HPDE6-E6E7 (cell line): ENCODE results near the gene GRID2.

Experiments used
- DNase-seq: peaks from one replicate; pipeline ENCODE4 v3.0.0; 2011; ENCODE audit warnings: missing footprints; ENCODE audit errors: extremely low spot score

The GRID2 gene

DNA sequence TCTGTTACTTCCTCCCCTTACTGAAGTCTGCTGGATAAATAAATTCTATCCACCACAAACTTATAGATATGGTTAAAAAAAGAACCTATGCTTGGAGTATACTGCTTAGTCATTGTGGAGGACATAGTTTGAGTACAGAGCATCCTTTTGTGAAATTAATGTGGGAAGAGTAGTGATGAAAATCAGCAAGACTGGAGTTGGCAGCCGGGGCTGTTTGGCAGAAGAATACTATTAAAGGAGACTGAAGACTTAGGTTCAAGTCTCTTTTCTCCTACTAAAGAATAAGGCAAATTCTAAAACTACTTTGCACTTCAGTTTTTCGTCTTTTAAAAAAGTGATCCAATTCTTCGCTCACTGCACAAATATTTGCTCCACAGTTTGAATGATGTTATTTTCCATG is 1198.2 kb downstream of the GRID2 start:
- DNase-seq, result no peak

DNA sequence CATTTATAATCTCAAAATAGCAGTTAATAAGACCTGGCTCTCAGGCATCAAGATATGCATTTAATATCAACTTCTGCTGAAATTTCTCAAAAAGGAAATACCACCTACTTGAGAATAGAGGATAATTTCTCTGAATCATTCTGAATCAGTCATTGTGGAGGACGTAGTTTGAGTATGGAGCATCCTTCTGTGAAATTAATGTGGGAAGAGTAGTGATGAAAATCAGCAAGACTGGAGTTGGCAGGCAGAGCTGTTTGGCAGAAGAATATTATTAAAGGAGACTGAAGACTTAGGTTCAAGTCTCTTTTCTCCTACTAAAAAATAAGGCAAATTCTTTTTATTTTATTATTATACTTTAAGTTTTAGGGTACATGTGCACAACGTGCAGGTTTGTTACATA is 1199.2 kb downstream of the GRID2 start:
- no peak for DNase-seq

DNA sequence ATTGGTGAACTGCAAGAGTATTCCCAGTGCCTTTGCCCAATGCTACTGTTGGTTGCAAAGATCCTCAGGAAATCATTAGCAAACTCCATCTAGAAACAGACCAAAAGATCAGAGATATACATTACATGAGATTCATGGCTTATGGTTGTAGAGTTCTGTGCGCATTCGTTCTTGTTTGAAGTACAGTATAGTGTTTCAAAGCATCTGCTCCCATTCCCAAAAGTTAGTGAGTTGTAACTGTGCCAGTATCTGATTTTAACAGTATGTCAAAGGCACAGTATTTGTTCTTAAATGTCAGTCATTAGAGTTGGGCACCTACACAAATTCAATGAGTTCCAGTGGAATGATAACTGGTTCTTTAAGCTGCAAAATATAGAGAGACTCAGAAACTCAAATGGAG is 1210.1 kb downstream of the GRID2 start:
- no peak for DNase-seq

DNA sequence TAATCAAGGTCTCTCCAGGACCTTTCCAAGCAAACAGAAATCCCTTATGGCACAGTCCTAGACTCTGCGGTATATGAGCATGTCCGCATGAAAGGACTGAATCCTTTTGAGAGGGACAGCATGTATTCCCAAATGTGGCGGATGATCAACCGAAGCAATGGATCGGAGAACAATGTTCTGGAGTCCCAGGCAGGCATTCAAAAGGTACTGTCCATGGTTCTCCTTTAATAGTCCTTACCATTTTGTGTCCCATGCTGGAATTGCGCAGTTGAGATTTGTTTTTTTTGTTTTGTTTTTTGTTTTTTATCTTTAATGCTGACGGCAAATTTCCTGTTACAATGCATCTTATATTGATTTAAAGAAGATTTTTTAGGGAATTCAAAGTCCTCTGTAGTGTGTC is 1211.4 kb downstream of the GRID2 start:
- no peak for DNase-seq

DNA sequence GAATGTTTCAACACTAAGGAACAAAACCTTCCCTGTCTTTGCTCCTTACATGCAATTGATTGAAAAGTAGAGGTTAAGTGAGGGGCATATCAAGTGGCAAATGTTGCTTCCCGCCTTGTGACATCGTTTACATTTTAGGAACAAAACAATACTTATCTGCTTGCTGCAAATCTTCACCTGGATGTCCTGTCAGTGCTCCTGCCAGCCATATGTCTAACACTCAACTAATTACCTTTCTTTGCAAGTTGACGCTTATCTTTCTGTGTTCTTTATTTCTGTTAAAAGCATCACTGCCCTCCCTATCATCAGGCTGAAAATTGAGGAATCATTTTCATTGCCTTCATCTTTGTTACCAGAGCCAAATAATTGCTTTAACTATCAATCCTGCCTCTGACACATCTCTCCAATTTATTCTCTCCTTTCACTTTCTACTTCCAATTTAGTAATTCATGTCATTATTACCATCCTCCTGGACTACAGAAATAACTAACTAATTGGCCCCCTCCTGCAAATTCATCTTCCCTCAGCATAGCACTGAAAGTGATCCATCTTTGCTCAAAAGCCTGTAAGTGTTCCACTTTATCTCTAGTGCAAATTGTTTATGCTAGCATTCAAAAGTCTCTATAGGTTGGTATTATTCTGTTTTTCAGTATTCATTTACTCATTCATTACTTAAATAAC is 1226.1 kb downstream of the GRID2 start:
- no peak for DNase-seq

DNA sequence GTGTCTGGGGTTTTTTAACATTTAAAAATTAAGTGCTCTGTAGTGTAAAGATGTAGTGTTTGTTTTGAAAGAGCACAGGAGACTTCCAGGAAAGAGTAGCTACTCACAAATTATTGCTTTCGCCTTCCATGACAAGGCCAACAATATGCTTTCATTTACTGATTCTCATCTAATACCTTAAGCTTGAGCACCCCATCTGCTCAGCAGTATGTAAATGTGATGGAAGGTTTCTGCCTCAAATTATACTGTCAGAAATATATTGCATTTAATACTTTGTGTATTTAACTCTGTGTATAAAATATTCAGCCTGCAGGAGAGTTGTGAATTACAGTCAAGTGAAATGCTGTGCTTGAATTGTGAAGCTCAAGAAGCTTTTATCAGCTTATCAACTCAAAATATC is 1228.5 kb downstream of the GRID2 start:
- no peak for DNase-seq

DNA sequence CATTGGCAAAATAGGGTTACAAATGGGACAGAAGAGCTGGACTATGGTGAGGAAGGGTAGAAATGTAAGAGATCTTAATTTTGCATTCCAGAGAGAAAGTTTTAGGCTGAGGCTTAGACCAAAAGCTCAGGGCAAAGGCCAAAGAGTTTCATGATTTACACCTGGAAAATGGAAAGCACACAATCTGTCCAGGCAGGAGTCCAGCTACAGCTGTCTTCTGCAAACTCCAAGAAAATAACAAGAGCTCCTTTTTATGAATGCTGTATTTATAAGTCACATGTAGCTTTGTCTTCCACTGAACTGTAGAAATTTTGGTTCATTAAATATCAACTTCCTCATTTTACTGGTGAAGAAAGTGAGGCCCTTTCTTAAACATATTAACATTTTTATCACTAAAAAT is 1236.8 kb downstream of the GRID2 start:
- no peak for DNase-seq

DNA sequence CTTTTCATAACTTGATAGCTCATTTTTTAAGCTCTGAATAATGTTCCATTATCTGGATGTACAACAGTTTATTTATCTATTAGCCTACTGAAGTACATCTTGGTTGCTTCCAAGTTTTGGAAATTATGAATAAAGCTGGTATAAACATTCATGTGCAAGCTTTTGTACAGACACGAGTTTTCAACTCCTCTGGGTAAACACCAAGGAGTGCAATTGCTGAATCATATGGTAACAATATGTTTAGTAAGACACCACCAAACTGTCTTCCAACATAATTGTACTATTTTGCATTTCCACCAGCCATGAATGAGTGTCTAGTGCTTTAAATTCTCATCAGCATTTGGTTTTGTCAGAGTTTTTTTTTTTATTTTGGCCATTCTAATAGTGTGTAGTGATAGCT is 1258.1 kb downstream of the GRID2 start:
- no peak for DNase-seq

DNA sequence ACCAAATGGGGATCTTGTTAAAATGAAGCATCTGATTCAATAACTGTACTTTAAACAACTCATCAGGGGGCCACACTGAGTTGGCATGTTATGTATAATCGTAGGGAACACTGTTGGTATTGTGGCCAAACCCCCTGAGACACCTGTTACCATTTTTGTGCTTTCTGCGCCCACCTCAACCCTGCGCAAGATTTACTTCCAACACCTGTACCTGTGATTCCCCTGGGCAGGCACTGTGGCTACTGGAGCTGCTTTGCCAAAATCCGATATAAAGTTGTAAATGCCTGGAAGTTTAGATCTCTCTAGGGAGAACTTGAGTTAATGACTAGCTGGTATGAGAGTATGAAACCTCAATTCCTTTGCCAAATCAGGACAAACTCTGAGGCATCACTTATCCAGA is 1265.0 kb downstream of the GRID2 start:
- DNase-seq, result no peak

DNA sequence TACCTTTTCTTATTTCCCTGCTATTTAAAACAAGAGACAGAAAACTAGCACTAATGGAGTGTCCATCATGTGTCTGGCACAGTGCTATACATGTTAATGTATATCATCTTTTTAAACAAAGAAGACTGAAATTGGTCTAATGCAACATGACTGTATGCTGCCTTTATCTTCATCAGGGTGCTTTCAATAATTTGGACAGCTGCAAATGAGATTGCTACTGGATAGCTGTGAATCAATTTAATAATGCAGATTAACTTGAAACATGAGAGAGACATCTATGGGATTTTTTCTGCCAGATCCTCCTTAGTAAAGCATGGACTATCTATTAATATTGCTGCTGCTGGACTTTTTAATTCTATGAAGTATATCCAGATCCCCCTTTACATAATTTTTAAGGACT is 1269.5 kb downstream of the GRID2 start:
- no peak for DNase-seq

DNA sequence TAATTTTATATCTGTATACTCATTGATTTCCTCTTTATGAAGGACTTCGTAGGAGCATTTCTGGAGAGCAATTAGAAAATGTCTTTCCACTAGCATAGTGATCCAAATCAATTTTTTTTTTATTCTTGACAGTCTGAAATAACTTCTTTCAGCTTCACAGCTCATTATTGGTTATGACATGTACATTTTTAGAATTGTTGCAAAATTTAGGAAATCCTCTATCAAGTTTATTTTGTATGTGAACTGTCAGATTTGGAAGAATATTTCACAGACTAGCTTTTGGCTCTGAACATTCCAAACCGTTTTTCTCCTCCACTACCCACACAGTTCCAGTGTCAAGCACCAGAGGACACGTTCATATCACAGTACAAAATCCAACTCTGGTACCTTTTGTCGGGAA is 1275.2 kb downstream of the GRID2 start:
- no peak for DNase-seq

DNA sequence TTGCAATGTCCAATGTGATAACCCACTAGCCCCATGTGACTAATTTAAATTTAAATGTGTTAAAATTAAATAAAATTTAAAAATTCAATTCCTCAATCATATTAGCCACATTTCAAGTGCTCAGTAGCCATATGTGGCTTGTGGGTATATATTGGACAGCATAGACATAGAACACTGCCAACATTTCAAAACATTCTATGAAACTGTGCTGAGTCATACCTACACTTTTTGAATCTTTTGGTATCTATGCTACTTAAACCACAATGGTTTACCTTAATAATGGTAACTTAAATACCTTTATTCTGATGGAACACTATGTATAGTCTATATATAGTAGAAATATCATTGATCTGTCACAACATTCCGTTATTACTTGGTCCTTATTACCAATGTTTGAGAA is 1301.4 kb downstream of the GRID2 start:
- DNase-seq, result no peak

DNA sequence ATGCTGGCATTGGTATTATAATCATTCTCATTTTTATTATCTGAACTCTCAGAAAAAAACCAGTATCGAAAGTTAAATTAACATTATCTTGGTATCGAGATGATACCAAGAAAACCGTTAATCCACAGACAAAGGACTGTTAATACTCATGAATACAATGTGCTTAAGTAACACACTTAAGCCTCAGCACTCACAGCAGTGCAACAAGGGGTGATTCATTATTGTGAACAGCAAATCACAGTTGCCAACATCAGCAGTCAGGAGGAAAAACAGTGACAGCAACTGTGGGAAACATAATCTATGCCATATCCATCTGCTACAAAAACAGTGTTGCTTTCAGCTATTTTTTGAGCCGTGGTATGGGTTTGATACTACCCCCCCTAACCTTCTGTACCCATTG is 1313.8 kb downstream of the GRID2 start:
- no peak for DNase-seq

DNA sequence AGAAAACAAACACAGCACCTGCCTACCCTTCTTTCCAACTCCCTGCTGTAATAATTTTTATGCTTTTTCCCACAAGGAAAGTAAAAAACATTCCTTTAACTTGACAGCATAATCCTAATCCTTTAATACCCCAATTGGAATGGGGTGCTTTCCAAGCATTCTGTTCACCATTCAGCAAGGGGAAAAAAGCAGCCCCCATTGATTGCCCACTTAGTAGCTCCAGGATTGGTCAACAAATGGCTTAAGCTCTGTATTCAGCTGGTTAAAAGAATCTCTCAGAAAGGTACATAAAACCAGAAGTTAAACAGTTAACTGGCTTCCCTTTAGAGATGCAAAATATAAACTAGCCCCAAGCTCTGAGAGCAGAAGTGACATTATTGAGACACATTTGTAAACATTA is 1330.0 kb downstream of the GRID2 start:
- DNase-seq, result no peak

DNA sequence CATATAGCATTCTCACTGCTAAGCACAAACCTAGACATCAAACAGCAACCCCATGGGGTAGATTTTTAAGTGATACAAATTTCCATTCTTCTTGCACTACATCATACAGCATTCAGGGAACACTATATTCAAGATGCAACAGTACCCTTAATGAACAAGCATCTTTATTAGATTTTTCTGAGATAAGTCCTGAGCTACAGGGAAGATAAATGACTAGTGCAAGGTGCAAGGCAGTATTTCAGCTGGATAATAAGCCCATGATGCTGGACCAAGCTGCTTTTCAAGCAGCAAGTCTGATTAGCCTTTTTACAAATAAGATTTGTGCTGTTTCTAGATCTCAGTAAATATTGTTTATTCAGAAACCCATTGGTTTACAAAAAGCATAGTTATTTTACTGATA is 1332.2 kb downstream of the GRID2 start:
- no peak for DNase-seq

DNA sequence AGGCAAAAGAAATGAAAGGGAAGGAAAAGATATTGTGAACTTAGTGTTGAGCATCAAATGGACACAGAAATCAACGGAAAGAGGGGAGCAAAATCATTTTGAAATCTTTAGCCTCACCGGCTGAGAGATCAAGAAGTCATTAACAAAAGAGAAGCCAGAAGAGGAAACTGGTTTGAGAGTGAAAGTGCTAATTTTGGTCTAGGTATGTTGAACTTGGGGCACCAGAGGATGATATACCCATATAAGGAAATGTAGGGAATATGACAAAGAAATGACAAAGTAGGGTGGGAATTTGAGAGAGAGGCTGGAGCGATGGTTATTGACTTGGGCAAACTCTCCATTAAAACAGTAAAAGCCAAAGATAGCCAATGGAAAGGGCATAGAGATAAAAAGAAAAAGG is 1341.4 kb downstream of the GRID2 start:
- DNase-seq, result no peak

DNA sequence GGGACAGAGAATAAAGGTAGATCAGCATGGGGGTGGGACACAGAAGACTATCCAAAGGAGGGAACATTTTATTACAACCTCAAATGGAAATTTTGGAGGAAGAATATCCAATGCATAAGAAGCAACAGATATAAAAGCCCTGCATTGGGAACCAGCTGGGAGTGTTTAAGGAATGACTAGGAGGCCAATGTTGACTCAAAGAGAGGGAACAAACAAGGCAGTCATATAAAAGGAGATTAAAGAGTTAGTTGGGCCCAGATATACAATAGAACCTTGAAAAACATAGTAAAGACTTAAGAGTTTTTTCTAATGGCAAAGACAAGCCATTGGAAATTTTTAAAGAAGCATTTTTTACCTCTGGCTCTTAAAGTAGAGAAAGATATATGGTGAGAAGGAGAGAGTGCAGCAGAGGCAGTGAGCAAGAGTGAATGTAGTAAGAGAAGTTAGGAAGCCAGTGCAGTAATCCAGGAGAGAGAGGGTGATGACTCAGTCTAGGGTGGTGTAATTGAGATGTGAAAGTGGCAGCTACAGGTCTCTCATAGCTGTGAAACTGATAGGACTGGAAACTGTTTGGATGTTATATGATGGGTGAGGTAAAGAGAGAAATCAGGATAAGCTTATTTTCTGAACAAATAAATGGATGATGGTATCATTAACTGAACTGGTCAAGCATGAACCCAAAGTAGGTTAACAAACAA is 1342.6 kb downstream of the GRID2 start:
- peak; percentile 17 for DNase-seq

DNA sequence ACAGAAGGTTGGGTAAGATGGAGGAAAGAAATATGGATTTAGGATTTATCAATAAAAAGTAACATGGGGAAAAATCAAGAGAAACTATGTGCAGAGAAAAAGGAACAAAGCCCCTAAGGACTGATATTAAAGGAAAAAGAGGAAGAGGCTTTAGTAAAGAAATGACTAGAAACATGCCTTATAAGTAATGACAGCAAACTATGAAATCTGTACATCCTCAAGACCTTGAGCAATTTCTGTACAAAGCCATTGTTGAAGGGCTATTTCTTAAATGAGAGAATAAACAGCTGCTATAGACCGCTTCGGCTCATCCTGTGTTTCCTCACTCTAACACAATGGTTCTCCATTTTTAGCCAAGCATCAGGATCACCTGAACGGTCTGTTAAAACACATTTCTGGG is 1344.5 kb downstream of the GRID2 start:
- no peak for DNase-seq

DNA sequence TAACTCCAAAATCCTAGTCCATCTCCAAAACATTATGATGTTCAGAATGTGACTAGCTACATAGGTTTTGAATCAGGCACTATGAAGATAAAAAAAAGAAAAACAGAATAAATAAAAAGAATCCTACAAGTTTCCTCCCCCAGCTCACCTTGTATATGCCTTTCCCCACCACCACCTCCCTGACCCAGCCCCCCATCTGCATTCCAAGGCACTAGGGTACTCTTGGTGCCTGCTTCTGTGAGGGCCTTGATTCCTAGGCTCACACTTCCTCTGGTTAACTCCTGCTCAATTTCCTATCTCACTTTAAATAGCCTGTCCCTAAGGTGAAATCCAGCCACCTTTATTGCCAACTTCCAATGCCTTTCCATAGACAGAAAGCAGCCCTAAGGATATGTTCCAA is 1346.1 kb downstream of the GRID2 start:
- no peak for DNase-seq

DNA sequence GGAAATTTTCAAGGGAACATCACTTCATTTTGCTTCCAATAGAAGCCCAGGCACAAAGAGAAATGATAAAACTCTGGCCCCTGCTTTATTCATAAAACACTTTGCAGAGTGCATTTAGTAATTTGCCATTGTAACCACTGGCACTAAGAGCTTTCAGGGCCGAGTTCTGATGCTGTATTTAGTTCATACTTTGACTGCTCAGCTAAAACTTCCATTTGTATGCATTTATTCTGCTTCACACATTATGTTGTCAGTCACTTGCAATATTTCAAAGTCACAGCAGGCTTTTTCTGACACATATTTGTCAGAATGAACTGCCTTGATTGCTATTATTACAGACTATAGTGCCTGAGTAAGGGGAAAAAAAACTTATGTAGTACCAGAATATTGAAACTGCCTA is 1350.4 kb downstream of the GRID2 start:
- no peak for DNase-seq

DNA sequence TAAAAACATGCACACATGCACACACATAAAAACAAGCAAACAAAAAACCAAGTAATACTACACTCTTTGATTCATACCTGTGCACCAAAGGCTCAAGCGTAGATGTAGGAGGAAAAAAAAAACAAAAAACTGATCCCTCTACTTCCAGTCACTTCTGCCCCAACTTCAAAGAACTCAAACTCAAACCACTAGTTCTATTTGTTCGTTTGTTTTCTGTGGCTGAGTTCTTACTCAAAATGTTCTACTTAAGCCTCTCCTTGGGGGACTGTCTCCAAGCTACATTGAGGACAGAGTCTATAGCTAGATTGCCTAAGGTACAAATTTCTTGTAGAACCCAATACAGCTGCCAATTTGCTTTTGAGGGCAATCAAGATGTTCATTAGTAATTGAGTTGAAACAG is 1353.8 kb downstream of the GRID2 start:
- no peak for DNase-seq

DNA sequence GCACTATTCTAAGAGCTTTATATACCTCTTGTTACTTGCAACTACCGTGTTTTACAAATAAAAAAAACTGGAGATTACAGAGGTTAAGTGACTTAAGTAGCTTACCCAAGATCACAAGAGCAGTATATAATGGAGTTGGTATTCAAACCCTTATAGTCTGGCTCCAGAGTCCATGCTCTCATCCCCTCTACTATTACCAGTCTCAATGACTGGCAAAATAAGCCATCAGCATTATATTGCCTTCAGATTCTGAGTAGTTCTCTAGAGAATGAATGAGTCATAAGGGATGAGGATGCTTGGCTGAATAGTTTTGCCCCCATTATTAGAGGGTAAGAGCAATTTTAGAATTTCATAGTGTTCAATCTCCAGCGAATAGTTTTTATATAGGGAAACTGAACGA is 1354.7 kb downstream of the GRID2 start:
- DNase-seq, result no peak

DNA sequence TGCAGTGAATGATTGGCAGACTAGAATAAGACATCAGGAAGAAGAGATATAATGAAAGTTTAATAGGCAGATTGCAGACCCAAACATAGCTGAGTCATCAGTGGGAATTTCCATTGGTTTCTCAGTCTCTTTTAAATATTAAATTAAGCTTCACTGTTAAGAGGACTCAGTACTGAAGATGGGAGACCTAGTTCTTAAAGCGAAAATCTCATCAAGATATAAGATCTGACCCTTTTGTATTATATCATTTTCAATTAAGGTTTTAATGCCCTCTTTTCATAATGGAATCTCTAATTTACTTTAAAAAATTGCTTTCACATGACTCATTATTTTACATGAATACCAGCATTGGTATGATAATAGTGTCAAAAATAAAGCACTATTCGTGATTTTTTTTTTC is 1355.9 kb downstream of the GRID2 start:
- DNase-seq, result no peak

DNA sequence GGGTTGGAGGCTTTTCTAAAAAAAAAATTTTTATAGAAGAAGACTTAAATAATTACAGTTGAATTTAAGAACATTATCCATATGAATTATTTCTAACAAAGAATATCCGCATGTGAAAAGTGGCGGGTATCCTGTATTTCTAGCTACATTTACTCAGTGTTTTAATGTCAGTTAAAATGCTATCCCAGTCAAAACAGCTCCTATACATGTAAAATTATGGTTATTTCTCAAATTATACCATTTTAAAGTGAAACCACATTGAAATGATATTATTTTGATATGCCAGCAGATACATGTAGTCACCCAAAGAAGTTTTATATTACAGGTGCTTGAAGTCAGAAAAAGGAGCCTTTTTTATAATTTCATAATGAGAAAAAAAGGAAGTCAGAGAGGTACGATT is 1356.3 kb downstream of the GRID2 start:
- no peak for DNase-seq
